ENCODE measurements around the gene MYO18A.

GRCh38 chr17:29062215-29062614, 118.0 kb downstream of the MYO18A start:
- TF ChIP-seq CTCF (IDR thresholded peaks at IDR 0.05) (no peak), POLR2A (IDR thresholded peaks at IDR 0.05) (no peak), EP300 (IDR thresholded peaks at IDR 0.05) (no peak)
